PC-9 (cell line): ENCODE results near the gene DPYSL5. TPM values are rescaled to one million over a fixed set of nuclear protein-coding genes. Genes with fewer than 3 reads are reported as not detected.

Source experiments
- BruUV-seq: library from RNA; stranded (reverse); fragments of 400-500 nt; replicated peaks from 2 replicates; lab custom pipeline; 2021; lab: Mats Ljungman, UMichigan
- CTCF ChIA-PET: fragments of 300-600 bp; sonication (Branson Sonifier 250); formaldehyde crosslinking; loops from one replicate; lab custom pipeline; 2022; ENCODE audit warnings: antibody characterized with exemption; lab: Charles Lee
- POLR2A ChIA-PET: fragments of 300-600 bp; sonication (Branson Sonifier 250); formaldehyde crosslinking; loops from one replicate; lab custom pipeline; 2022; ENCODE audit warnings: antibody characterized with exemption; ENCODE audit not compliant: unreplicated experiment; lab: Charles Lee
- DNase-seq, 2 experiments: peaks; one replicate each; pipeline versions ENCODE4 v3.0.0 to v3.0.0-alpha.2; 2015 to 2022; ENCODE audit warnings: mixed read lengths in 1 of 2
- H2AFZ ChIP-seq: fragments of 200-600 bp; sonication (generic); 2 replicates; pipeline ENCODE4 v1.8.1; 2017; ENCODE audit warnings: antibody characterized with exemption
- H3F3A ChIP-seq: fragments of 200-600 bp; sonication (generic); 2 replicates; pipeline ENCODE4 v1.8.1; 2017; ENCODE audit warnings: antibody characterized with exemption, mild to moderate bottlenecking, low read depth; ENCODE audit not compliant: insufficient read depth
- H3K27ac ChIP-seq: fragments of 200-600 bp; sonication (generic); 2 replicates; pipeline ENCODE4 v1.6.1; 2016; ENCODE audit warnings: mixed run types
- H3K27me3 ChIP-seq: fragments of 200-600 bp; sonication (generic); 2 replicates; pipeline ENCODE4 v1.6.1; 2016; ENCODE audit warnings: low read depth, mixed run types; ENCODE audit not compliant: insufficient read depth
- H3K36me3 ChIP-seq: fragments of 200-600 bp; sonication (generic); 2 replicates; pipeline ENCODE4 v1.6.1; 2016; ENCODE audit warnings: low read depth, mixed run types
- H3K4me1 ChIP-seq: fragments of 200-600 bp; sonication (generic); replicated peaks from 2 replicates; pipeline ENCODE4 v1.6.1; 2016; ENCODE audit warnings: mixed run types; ENCODE audit not compliant: insufficient read depth
- H3K4me2 ChIP-seq: fragments of 200-600 bp; sonication (generic); 2 replicates; pipeline ENCODE4 v1.6.1; 2017; ENCODE audit warnings: mixed run types
- H3K4me3 ChIP-seq: fragments of 200-600 bp; sonication (generic); 2 replicates; pipeline ENCODE4 v1.6.1; 2016; ENCODE audit warnings: mixed run types
- H3K79me2 ChIP-seq: fragments of 200-600 bp; sonication (generic); 2 replicates; pipeline ENCODE4 v1.6.1; 2017; ENCODE audit warnings: low read depth, mixed run types
- H3K9me2 ChIP-seq: fragments of 200-600 bp; sonication (generic); 2 replicates; pipeline ENCODE4 v1.8.1; 2017; ENCODE audit warnings: mild to moderate bottlenecking; ENCODE audit not compliant: insufficient read depth
- H3K9me3 ChIP-seq: fragments of 200-600 bp; sonication (generic); 2 replicates; pipeline ENCODE4 v1.8.1; 2016; ENCODE audit warnings: low read depth; ENCODE audit not compliant: insufficient read depth
- H4K20me1 ChIP-seq: fragments of 200-600 bp; sonication (generic); 2 replicates; pipeline ENCODE4 v1.8.1; 2017; ENCODE audit not compliant: insufficient read depth
- EZH2 ChIP-seq: fragments of 200-600 bp; sonication (generic); IDR thresholded peaks from 2 replicates; pipeline ENCODE4 v1.8.0; 2017; ENCODE audit warnings: antibody characterized with exemption, low read depth
- intact Hi-C: fragments of 100-400 bp; cut with micrococcal nuclease; formaldehyde crosslinking; loops from one replicate; pipeline ENCODE4 v1.10.0; 2022; ENCODE audit not compliant: unreplicated experiment
- total RNA-seq: library from RNA; stranded (reverse); gene quantifications from 2 replicates; pipeline ENCODE4 v1.2.3, GENCODE V29; 2021
- TF ChIP-seq, protein P1 (sequence below): fragments of 200-600 bp; sonication (generic); conservative IDR thresholded peaks from 2 replicates; pipeline ENCODE4 v1.6.1; 2017; ENCODE audit warnings: mixed run types, antibody characterized with exemption, mild to moderate bottlenecking, moderate library complexity

The DPYSL5 gene
- total RNA-seq, 1 experiment from 2014 or later = not detected

DNA sequence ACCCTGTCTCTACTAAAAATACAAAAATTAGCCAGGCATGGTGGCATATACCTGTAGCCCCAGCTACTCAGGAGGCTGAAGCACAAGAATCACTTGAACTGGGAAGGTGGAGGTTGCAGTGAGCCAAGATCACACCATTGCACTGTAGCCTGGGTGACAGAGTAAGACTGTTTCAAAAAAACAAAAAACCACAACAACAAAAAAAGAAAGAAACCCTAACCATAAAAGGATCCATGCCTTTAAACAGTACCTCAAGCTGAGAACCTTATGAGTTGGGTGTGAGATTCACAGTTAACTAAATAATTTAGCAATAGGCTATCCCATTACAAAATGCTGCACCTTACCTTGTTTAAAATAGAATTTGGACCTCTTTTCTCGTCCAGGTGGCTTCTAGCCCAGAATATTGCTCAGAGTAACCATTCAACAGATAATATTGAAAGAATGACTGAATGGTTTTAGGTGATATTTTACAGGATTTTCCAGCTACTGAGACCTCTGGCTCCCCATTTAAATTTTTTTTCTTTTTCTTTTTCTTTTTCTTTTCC, 6.4 kb downstream of the DPYSL5 start:
- H3K9me3 ChIP-seq = no peaks in the 10 kb centered on the region
- H3F3A ChIP-seq = 0 out of 2 replicates have a peak, but pooled peaks cover 3% of the 10 kb centered on the region
- no peak for TF ChIP-seq EZH2
- TF ChIP-seq, protein P1, sequence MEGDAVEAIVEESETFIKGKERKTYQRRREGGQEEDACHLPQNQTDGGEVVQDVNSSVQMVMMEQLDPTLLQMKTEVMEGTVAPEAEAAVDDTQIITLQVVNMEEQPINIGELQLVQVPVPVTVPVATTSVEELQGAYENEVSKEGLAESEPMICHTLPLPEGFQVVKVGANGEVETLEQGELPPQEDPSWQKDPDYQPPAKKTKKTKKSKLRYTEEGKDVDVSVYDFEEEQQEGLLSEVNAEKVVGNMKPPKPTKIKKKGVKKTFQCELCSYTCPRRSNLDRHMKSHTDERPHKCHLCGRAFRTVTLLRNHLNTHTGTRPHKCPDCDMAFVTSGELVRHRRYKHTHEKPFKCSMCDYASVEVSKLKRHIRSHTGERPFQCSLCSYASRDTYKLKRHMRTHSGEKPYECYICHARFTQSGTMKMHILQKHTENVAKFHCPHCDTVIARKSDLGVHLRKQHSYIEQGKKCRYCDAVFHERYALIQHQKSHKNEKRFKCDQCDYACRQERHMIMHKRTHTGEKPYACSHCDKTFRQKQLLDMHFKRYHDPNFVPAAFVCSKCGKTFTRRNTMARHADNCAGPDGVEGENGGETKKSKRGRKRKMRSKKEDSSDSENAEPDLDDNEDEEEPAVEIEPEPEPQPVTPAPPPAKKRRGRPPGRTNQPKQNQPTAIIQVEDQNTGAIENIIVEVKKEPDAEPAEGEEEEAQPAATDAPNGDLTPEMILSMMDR = no peak
- ChIA-PET POLR2A (no interaction called here), CTCF (no interaction called here)
- no peak overlapping the region for H3K4me2 ChIP-seq
- peaks cover 36% of the 10 kb centered on the region for H3K27me3 ChIP-seq
- H3K4me3 ChIP-seq = no peak overlapping the region
- H3K4me1 ChIP-seq = no peaks in the 10 kb centered on the region
- H2AFZ ChIP-seq = no peak overlapping the region
- no TSS peak for BruUV-seq
- H3K9me2 ChIP-seq = no peaks in the 10 kb centered on the region
- no peak overlapping the region for H3K27ac ChIP-seq
- H3K36me3 ChIP-seq = no peaks in the 10 kb centered on the region
- H4K20me1 ChIP-seq = no peaks in the 10 kb centered on the region
- no peaks in the 10 kb centered on the region for H3K79me2 ChIP-seq
- no peak for DNase-seq
- intact Hi-C loops = loop anchor here (5.0 kb wide), 1 partner anchor 73 kb away; no protein-coding TSS in a partner anchor

DNA sequence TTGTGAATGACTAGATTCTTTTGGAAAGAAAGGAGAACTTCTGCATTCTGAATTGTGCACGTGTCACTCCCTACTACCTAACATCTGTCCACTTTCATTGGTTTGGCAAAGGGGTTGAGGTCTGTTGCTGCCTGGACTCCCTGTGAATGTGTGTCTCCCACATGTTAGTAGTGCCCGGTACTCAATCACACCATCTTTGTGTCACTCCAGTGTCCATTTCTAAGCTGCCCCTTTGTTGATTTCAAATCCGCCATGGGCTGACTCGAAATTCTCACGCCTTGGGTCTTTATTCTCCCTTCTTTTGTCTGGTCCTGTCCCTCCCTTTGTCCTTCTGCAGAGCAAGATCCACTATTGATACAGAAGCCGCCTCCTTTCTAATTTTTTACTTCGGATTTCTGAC, 7.5 kb downstream of the DPYSL5 start:
- H3K4me3 ChIP-seq = no peak overlapping the region
- H2AFZ ChIP-seq = no peak overlapping the region
- ChIA-PET CTCF (no interaction called here), POLR2A (no interaction called here)
- no peaks in the 10 kb centered on the region for H3K9me3 ChIP-seq
- no TSS peak for BruUV-seq
- peaks cover 48% of the 10 kb centered on the region for H3K27me3 ChIP-seq
- TF ChIP-seq, protein P1 = no peak
- TF ChIP-seq EZH2 = no peak
- no peaks in the 10 kb centered on the region for H4K20me1 ChIP-seq
- intact Hi-C loops = no loop called here
- DNase-seq = no peak
- H3K4me1 ChIP-seq = no peaks in the 10 kb centered on the region
- H3F3A ChIP-seq = 0 out of 2 replicates have a peak, but pooled peaks cover 1% of the 10 kb centered on the region
- no peaks in the 10 kb centered on the region for H3K79me2 ChIP-seq
- H3K4me2 ChIP-seq = no peak overlapping the region
- no peak overlapping the region for H3K27ac ChIP-seq
- no peaks in the 10 kb centered on the region for H3K36me3 ChIP-seq
- H3K9me2 ChIP-seq = no peaks in the 10 kb centered on the region

DNA sequence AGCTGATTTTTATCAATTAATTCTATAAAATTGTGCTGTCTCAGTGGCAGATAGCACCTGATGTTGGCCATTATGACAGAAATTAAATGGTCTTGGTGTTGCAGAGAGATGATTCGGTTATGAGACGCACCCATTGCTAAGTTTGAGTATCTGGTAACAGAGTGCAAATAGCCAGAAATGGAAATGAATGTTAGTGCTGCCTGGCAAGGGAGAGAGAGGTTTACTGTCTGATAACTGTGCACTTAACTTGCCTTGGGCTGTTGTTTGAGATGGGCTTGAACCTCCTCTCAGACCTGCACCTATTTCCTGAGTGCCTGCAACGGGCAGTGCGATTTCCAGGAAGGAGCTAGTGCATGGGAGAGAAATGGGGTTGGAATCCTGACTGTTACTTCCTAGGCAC, 11.7 kb downstream of the DPYSL5 start:
- H4K20me1 ChIP-seq = no peaks in the 10 kb centered on the region
- H3K4me2 ChIP-seq = no peak overlapping the region
- no peaks in the 10 kb centered on the region for H3F3A ChIP-seq
- no TSS peak for BruUV-seq
- POLR2A ChIA-PET = no interaction called here
- no peak overlapping the region for H3K27ac ChIP-seq
- no peaks in the 10 kb centered on the region for H3K79me2 ChIP-seq
- no peak for DNase-seq
- TF ChIP-seq, protein P1 = no peak
- no peak for TF ChIP-seq EZH2
- intact Hi-C loops = no loop called here
- H2AFZ ChIP-seq = no peak overlapping the region
- CTCF ChIA-PET = no interaction called here
- no peaks in the 10 kb centered on the region for H3K9me3 ChIP-seq
- no peaks in the 10 kb centered on the region for H3K9me2 ChIP-seq
- H3K4me1 ChIP-seq = no peaks in the 10 kb centered on the region
- H3K27me3 ChIP-seq = peaks cover 77% of the 10 kb centered on the region
- no peak overlapping the region for H3K4me3 ChIP-seq
- no peaks in the 10 kb centered on the region for H3K36me3 ChIP-seq
